Lower leg skin (tissue), 4 donors: ENCODE data around the gene GRIP1. TPM values are rescaled to one million over a fixed set of nuclear protein-coding genes. Genes with fewer than 3 reads are reported as not detected.

Source experiments
- DNase-seq, 2 donors: peaks; one replicate each; pipeline ENCODE4 v3.0.0-alpha.2; 2019; ENCODE audit warnings: low spot score in 2 of 2
- H3K4me3 ChIP-seq: fragments of 200-600 bp; sonication (generic); 2 replicates; pipeline ENCODE4 v1.5.1; 2017; ENCODE audit warnings: mild to moderate bottlenecking, low read depth; ENCODE audit not compliant: poor library complexity, severe bottlenecking
- CTCF ChIP-seq, 3 donors: fragments of 450-650 bp; IDR thresholded peaks; one replicate each; pipeline ENCODE4 v1.5.1; 2016; ENCODE audit warnings: antibody characterized with exemption in 3 of 3, mild to moderate bottlenecking in 3 of 3, moderate library complexity in 2 of 3
- POLR2A ChIP-seq, 2 donors: fragments of 450-650 bp; IDR thresholded peaks; one replicate each; pipeline ENCODE4 v1.6.1; 2016 to 2017; ENCODE audit warnings: antibody characterized with exemption in 2 of 2, mild to moderate bottlenecking in 1 of 2, moderate library complexity in 1 of 2
- WGBS, 2 donors: methylation state at CpG; one replicate each; pipeline ENCODE4 v1.1.5; 2018; 5-methylcytosine and 5-hydroxymethylcytosine counted together
- intact Hi-C: fragments of 100-400 bp; cut with DNase I; formaldehyde crosslinking; loops from one replicate; pipeline ENCODE4 v1.15.0; 2023; ENCODE audit warnings: low total_unique reads
- total RNA-seq, 4 donors: library from RNA; depleted of rRNA; stranded (reverse); fragments of >200 nt; gene quantifications; one replicate each; pipeline ENCODE4 v1.1.0, GENCODE V29; 2016

The GRIP1 gene
- total RNA-seq, 4 donors from 2014 or later, result 11.5 to 25.3 (median 12.3) TPM

- H3K4me3 ChIP-seq, result no peak overlapping the region
- no peak for DNase-seq
- WGBS, 2 donors, result 96 to 99% methylated on average over 8 of the region's 8 CpGs
- TF ChIP-seq POLR2A (IDR thresholded peaks at IDR 0.05) (no peak), CTCF (IDR thresholded peaks at IDR 0.05) (no peak)
- intact Hi-C loops, result no loop called here
Observed at GRCh38 chr12:66352899-66353298, 326.0 kb downstream of the GRIP1 start.

GRCh38 chr12:66352197-66352596 is 326.7 kb downstream of the GRIP1 start:
- no peak overlapping the region for H3K4me3 ChIP-seq
- WGBS, 2 donors, result 82 to 91% methylated on average over 9 of the region's 9 CpGs
- TF ChIP-seq CTCF (IDR thresholded peaks at IDR 0.05) (no peak), POLR2A (IDR thresholded peaks at IDR 0.05) (no peak)
- no peak for DNase-seq
- intact Hi-C loops, result no loop called here

- DNase-seq, result no peak
- H3K4me3 ChIP-seq, result no peak overlapping the region
- no peak for TF ChIP-seq POLR2A (IDR thresholded peaks at IDR 0.05)
- TF ChIP-seq CTCF (IDR thresholded peaks at IDR 0.05), result no peak
- intact Hi-C loops, result no loop called here
- WGBS, 2 donors, result 90 to 91% methylated on average over 2 of the region's 2 CpGs
Observed at GRCh38 chr12:66351301-66351700, 327.6 kb downstream of the GRIP1 start.

GRCh38 chr12:66345956-66346355 is 332.9 kb downstream of the GRIP1 start:
- intact Hi-C loops, result no loop called here
- H3K4me3 ChIP-seq, result no peak overlapping the region
- 97 to 98% methylated on average over 2 of the region's 2 CpGs for WGBS, 2 donors
- no peak for TF ChIP-seq CTCF (IDR thresholded peaks at IDR 0.05)
- no peak for TF ChIP-seq POLR2A (IDR thresholded peaks at IDR 0.05)
- DNase-seq, result no peak

- no peak for TF ChIP-seq POLR2A (IDR thresholded peaks at IDR 0.05)
- TF ChIP-seq CTCF (IDR thresholded peaks at IDR 0.05), result no peak
- 67 to 71% methylated on average over 3 of the region's 3 CpGs for WGBS, 2 donors
- intact Hi-C loops, result no loop called here
- H3K4me3 ChIP-seq, result no peak overlapping the region
- no peak for DNase-seq
Observed at GRCh38 chr12:66345212-66345611, 333.7 kb downstream of the GRIP1 start.

- TF ChIP-seq CTCF (IDR thresholded peaks at IDR 0.05), result no peak
- TF ChIP-seq POLR2A (IDR thresholded peaks at IDR 0.05), result no peak
- H3K4me3 ChIP-seq, result no peak overlapping the region
- WGBS, 2 donors, result 96 to 100% methylated on average over 4 of the region's 4 CpGs
- intact Hi-C loops, result no loop called here
- no peak for DNase-seq
Observed at GRCh38 chr12:66341126-66341525, 337.8 kb downstream of the GRIP1 start.
